HL-60 (cell line): ENCODE results near the gene ZSWIM7.

ENCODE experiments used
- DNase-seq, 2 experiments: peaks; one replicate each; pipeline ENCODE4 v3.0.0-alpha.2; 2010 to 2020; ENCODE audit warnings: low read depth in 1 of 2, low spot score in 1 of 2
- H3K27ac ChIP-seq: fragments of 250-450 bp; sonication (Bioruptor Pico); replicated peaks from 2 replicates; pipeline ENCODE4 v1.5.1; 2020; ENCODE audit warnings: mild to moderate bottlenecking, moderate library complexity
- H3K27me3 ChIP-seq: fragments of 250-450 bp; sonication (Bioruptor Pico); 2 replicates; pipeline ENCODE4 v1.5.1; 2021; ENCODE audit warnings: mild to moderate bottlenecking, moderate library complexity; ENCODE audit not compliant: insufficient read depth, poor library complexity, severe bottlenecking
- H3K4me3 ChIP-seq: replicated peaks from 2 replicates; pipeline ENCODE4 v1.5.1; 2011; ENCODE audit warnings: mild to moderate bottlenecking, control low read depth, low read length; ENCODE audit not compliant: insufficient read depth
- CTCF ChIP-seq: IDR thresholded peaks from one replicate; pipeline ENCODE4 v1.5.1; 2011; ENCODE audit warnings: low read length, control low read depth, inconsistent platforms; ENCODE audit not compliant: insufficient read depth
- GABPA ChIP-seq: IDR thresholded peaks from 2 replicates; pipeline ENCODE4 v1.6.1; 2012; ENCODE audit warnings: low read depth
- POLR2AphosphoS5 ChIP-seq: IDR thresholded peaks from 2 replicates; pipeline ENCODE4 v1.6.1; 2012; ENCODE audit warnings: low read depth
- REST ChIP-seq: IDR thresholded peaks from 2 replicates; pipeline ENCODE4 v1.6.1; 2012; ENCODE audit warnings: low read depth; ENCODE audit not compliant: insufficient replicate concordance
- SPI1 ChIP-seq: IDR thresholded peaks from 2 replicates; pipeline ENCODE4 v1.6.1; 2012; ENCODE audit warnings: low read depth, mild to moderate bottlenecking, borderline replicate concordance

ZSWIM7 gene

DNA sequence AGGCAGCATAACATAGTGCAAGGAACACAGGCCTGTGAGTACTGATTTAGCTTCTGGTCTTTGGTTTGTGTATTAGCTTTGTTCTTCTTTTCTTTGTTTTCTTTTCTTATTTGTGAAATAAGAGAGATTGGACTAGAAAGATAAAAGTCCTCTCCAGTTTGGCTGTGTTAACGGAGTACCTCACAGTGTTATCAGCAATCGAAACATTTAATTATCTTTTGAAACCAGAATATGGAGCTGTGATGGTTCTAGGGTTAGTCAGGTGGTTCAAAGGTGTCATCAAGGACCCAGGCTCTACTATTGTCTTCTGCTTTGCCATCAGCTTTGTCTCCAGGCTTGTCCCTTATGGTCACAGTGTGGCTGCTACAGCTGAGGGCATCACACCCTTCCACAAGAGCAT is 29.0 kb downstream of the ZSWIM7 start:
- DNase-seq, result no peak
- no peak overlapping the region for H3K27ac ChIP-seq
- H3K27me3 ChIP-seq, result no peaks in the 10 kb centered on the region
- TF ChIP-seq POLR2AphosphoS5 (no peak), SPI1 (no peak), REST (no peak), CTCF (no peak), GABPA (no peak)
- H3K4me3 ChIP-seq, result no peak overlapping the region

DNA sequence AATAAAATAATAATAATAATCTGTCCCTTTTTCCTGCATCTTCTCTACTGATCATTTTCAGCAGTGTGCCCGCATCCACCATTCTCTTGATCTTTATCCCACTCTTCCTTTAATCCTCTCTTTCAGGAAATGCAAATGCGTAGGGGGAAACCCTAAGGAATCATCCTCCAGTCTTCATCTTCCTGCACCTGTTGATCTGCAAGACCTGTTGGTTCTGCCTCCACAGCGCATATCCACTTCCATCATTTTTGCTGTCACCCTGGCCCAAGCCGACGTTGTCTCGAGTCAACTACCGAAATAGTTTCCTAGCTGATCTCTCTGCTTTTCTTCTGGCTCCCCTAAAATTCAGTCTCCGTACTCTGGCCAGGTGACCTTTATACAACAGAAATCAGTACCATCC is 30.0 kb downstream of the ZSWIM7 start:
- TF ChIP-seq POLR2AphosphoS5, result no peak
- no peak for TF ChIP-seq GABPA
- no peak for TF ChIP-seq CTCF
- no peak for TF ChIP-seq REST
- TF ChIP-seq SPI1, result no peak
- Histone ChIP-seq H3K27ac (no peak overlapping the region), H3K27me3 (no peaks in the 10 kb centered on the region), H3K4me3 (no peak overlapping the region)
- DNase-seq, result no peak

DNA sequence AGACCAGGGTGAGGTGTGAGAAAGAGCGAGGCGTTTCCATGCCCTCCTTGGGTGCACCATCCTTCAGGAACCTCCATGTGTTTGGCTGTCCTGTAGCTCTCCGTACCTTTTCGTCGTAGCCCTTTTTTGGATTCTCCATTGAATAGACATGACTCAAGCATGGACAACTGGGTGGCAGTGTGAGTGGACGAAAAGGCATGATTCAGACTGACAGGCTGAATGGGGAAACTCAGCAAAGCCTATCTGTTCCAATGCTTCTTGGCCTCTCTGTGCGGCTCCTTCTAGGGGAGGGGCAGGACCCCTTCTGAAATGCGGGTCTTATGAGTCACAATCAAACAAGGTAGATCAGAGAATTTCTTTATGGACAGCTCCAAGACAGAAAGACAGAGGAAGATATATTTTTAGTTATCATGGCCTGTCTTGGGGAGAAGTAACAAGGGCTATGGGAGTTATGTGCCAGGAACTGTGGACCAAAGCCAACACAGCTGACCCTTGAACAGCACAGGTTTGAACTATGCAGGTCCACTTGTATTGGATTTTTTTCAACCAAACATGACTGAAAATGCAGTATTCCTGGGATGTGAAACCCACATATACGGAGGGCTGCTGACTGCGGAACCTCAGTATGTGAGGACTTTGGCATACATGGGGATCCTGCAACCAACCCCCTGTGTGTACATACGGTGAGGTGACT is 31.7 kb downstream of the ZSWIM7 start:
- no peak for DNase-seq
- H3K27ac ChIP-seq, result no peak overlapping the region
- TF ChIP-seq SPI1 (no peak), CTCF (no peak), REST (no peak), GABPA (no peak), POLR2AphosphoS5 (no peak)
- H3K4me3 ChIP-seq, result no peak overlapping the region
- no peaks in the 10 kb centered on the region for H3K27me3 ChIP-seq
